SK-N-SH (cell line): ENCODE measurements around the gene C8A. TPM values are rescaled to one million over a fixed set of nuclear protein-coding genes. Genes with fewer than 3 reads are reported as not detected.

Experiments
- CTCF ChIA-PET: fragments of 300-600, 350-600 bp; formaldehyde crosslinking; extraction: SDS; loops from one replicate; lab custom pipeline; 2021; lab: Yijun Ruan, JAX
- POLR2A ChIA-PET: fragments of 350-600 bp; sonication (Branson Sonifier 250); formaldehyde crosslinking; extraction: SDS; loops from one replicate; lab custom pipeline; 2020; ENCODE audit warnings: antibody characterized with exemption, inconsistent platforms; lab: Yijun Ruan, JAX
- DNase-seq: peaks from one replicate; pipeline ENCODE4 v3.0.0; 2012
- H2AFZ ChIP-seq: fragments of 200-600 bp; sonication (generic); 2 replicates; pipeline ENCODE4 v1.8.1; 2016; ENCODE audit warnings: antibody characterized with exemption, mild to moderate bottlenecking, low read depth
- H3F3A ChIP-seq: fragments of 200-600 bp; sonication (generic); replicated peaks from 2 replicates; pipeline ENCODE3; 2016; ENCODE audit warnings: antibody characterized with exemption, mild to moderate bottlenecking; ENCODE audit not compliant: insufficient read depth
- H3K27ac ChIP-seq, 2 experiments: fragments of 200-500 bp in 1 of 2; fragments of 200-600 bp in 1 of 2; sonication (Bioruptor generic) in 1 of 2; sonication (generic), shearing (Covaris generic) in 1 of 2; 2 replicates each; pipeline versions ENCODE4 v1.5.1 to v1.6.1; 2014 to 2016; ENCODE audit warnings: low read depth in 2 of 2, inconsistent platforms in 1 of 2, low read length in 1 of 2, mild to moderate bottlenecking in 1 of 2, mixed read lengths in 1 of 2
- H3K27me3 ChIP-seq: fragments of 200-600 bp; sonication (generic), shearing (Covaris generic); 2 replicates; pipeline ENCODE4 v1.6.1; 2016; ENCODE audit warnings: mixed run types; ENCODE audit not compliant: insufficient read depth
- H3K36me3 ChIP-seq, 2 experiments: fragments of 200-500 bp in 1 of 2; fragments of 200-600 bp in 1 of 2; sonication (Bioruptor generic) in 1 of 2; sonication (generic) in 1 of 2; replicated peaks in 1 of 2; 2 replicates each; pipeline versions ENCODE3 to v1.5.1; 2014 to 2016; ENCODE audit warnings: low read length in 1 of 2, mild to moderate bottlenecking in 1 of 2; ENCODE audit not compliant: insufficient read depth in 2 of 2, control insufficient read depth in 1 of 2
- H3K4me1 ChIP-seq, 2 experiments: fragments of 200-500 bp in 1 of 2; fragments of 200-600 bp in 1 of 2; sonication (Bioruptor generic) in 1 of 2; sonication (generic), shearing (Covaris generic) in 1 of 2; 2 replicates each; pipeline versions ENCODE4 v1.5.1 to v1.6.1; 2014 to 2016; ENCODE audit warnings: low read depth in 1 of 2, low read length in 1 of 2, mixed run types in 1 of 2; ENCODE audit not compliant: insufficient read depth in 2 of 2, control insufficient read depth in 1 of 2
- H3K4me2 ChIP-seq: fragments of 200-600 bp; sonication (generic), shearing (Covaris generic); 2 replicates; pipeline ENCODE4 v1.6.1; 2017; ENCODE audit warnings: mixed run types
- H3K4me3 ChIP-seq, 2 experiments: fragments of 200-500 bp in 1 of 2; fragments of 200-600 bp in 1 of 2; sonication (Bioruptor generic) in 1 of 2; sonication (generic), shearing (Covaris generic) in 1 of 2; 2 replicates each; pipeline versions ENCODE4 v1.5.1 to v1.8.1; 2014 to 2016; ENCODE audit warnings: low read depth in 2 of 2, inconsistent platforms in 1 of 2, low read length in 1 of 2, mild to moderate bottlenecking in 1 of 2, mixed read lengths in 1 of 2, moderate library complexity in 1 of 2
- H3K79me2 ChIP-seq: fragments of 200-600 bp; sonication (generic); 2 replicates; pipeline ENCODE4 v1.8.1; 2017; ENCODE audit warnings: mild to moderate bottlenecking; ENCODE audit not compliant: insufficient read depth
- H3K9ac ChIP-seq: fragments of 200-600 bp; sonication (generic); 2 replicates; pipeline ENCODE4 v1.6.1; 2017; ENCODE audit warnings: mixed run types
- H3K9me2 ChIP-seq: fragments of 200-600 bp; sonication (generic); 2 replicates; pipeline ENCODE4 v1.6.1; 2017; ENCODE audit warnings: mixed run types
- H3K9me3 ChIP-seq: fragments of 200-600 bp; sonication (generic); 2 replicates; pipeline ENCODE4 v1.6.1; 2017; ENCODE audit warnings: mixed run types, mild to moderate bottlenecking, moderate library complexity
- H4K20me1 ChIP-seq: fragments of 200-600 bp; sonication (generic); 2 replicates; pipeline ENCODE4 v1.6.1; 2017; ENCODE audit warnings: mild to moderate bottlenecking, mixed run types; ENCODE audit not compliant: insufficient read depth
- ELF1 ChIP-seq: IDR thresholded peaks from 2 replicates; pipeline ENCODE4 v1.4.0; 2012
- EP300 ChIP-seq, 2 experiments: IDR thresholded peaks; 2 replicates each; pipeline versions ENCODE4 v1.4.0 to v1.6.1; 2012; ENCODE audit warnings: borderline replicate concordance in 1 of 2, low read depth in 1 of 2, low read length in 1 of 2
- EZH2phosphoT487 ChIP-seq: fragments of 200-600 bp; sonication (generic); IDR thresholded peaks from 2 replicates; pipeline ENCODE4 v1.6.1; 2017; ENCODE audit warnings: low read depth, mixed run types, mild to moderate bottlenecking, antibody characterized with exemption, moderate library complexity, borderline replicate concordance
- FOSL2 ChIP-seq: IDR thresholded peaks from 2 replicates; pipeline ENCODE4 v1.4.0; 2012; ENCODE audit warnings: low read depth, mild to moderate bottlenecking, moderate library complexity, borderline replicate concordance
- GABPA ChIP-seq: IDR thresholded peaks from 2 replicates; pipeline ENCODE4 v1.4.0; 2012; ENCODE audit warnings: low read depth, mild to moderate bottlenecking
- GATA2 ChIP-seq: sonication (generic); formaldehyde crosslinking; IDR thresholded peaks from 2 replicates; pipeline ENCODE4 v1.5.0; 2020; ENCODE audit warnings: mild to moderate bottlenecking, missing genetic modification reagents
- JUND ChIP-seq: IDR thresholded peaks from 2 replicates; pipeline ENCODE4 v1.4.0; 2012
- MXI1 ChIP-seq: IDR thresholded peaks from 2 replicates; pipeline ENCODE4 v1.6.1; 2012; ENCODE audit warnings: mild to moderate bottlenecking, low read depth, low read length, improper control_type of control experiment
- NRF1 ChIP-seq: IDR thresholded peaks from 2 replicates; pipeline ENCODE4 v1.6.1; 2012; ENCODE audit warnings: low read depth, mild to moderate bottlenecking, low read length
- REST ChIP-seq: IDR thresholded peaks from 2 replicates; pipeline ENCODE4 v1.6.1; 2012; ENCODE audit warnings: mild to moderate bottlenecking, low read depth, low read length, moderate library complexity
- SMC3 ChIP-seq: IDR thresholded peaks from 2 replicates; pipeline ENCODE4 v1.6.1; 2012; ENCODE audit warnings: low read depth, low read length, improper control_type of control experiment
- TAF1 ChIP-seq: IDR thresholded peaks from 2 replicates; pipeline ENCODE4 v1.6.1; 2012; ENCODE audit warnings: low read depth, mild to moderate bottlenecking, low read length, moderate library complexity, borderline replicate concordance
- USF1 ChIP-seq: IDR thresholded peaks from 2 replicates; pipeline ENCODE4 v1.4.0; 2012; ENCODE audit warnings: low read depth, borderline replicate concordance
- WGBS: methylation state at CpG from one replicate; pipeline ENCODE4 v1.1.6; 2017; ENCODE audit warnings: low lambda C conversion rate; 5-methylcytosine and 5-hydroxymethylcytosine counted together
- polyA plus RNA-seq, 3 experiments: library from polyadenylated mRNA; depleted of rRNA; stranded (reverse); fragments of >200 nt; gene quantifications; 2 replicates each; pipeline ENCODE4 v1.2.3, GENCODE V29; 2012
- TF ChIP-seq, protein P1 (sequence below): IDR thresholded peaks from 2 replicates; pipeline ENCODE4 v1.4.0; 2012; ENCODE audit warnings: low read depth
- TF ChIP-seq, protein P2 (sequence below): IDR thresholded peaks from 2 replicates; pipeline ENCODE4; 2012

C8A gene
- polyA plus RNA-seq, 1 of the 3 experiments (the other 2 are of a cell fraction): not detected

- no peaks in the 10 kb centered on the region for H3K27me3 ChIP-seq
- H3K4me1 ChIP-seq: no peaks in the 10 kb centered on the region
- H3K36me3 ChIP-seq: no peaks in the 10 kb centered on the region
- no peaks in the 10 kb centered on the region for H4K20me1 ChIP-seq
- H2AFZ ChIP-seq: no peak overlapping the region
- WGBS: 70% methylated on average over 5 of the region's 5 CpGs
- no peaks in the 10 kb centered on the region for H3K9me3 ChIP-seq
- H3K4me2 ChIP-seq: no peak overlapping the region
- no peak overlapping the region for H3K4me3 ChIP-seq
- no peak overlapping the region for H3K27ac ChIP-seq
- no peak for TF ChIP-seq GATA2 (CRISPR knock-in tag)
- TF ChIP-seq USF1: no peak
- TF ChIP-seq TAF1: no peak
- no peak for TF ChIP-seq GABPA
- no peak for TF ChIP-seq EP300 (IDR thresholded peaks at IDR 0.05; ENCODE audit: borderline replicate concordance in 1 of 2, low read depth in 1 of 2, low read length in 1 of 2)
- TF ChIP-seq JUND: no peak
- no peak for TF ChIP-seq NRF1
- TF ChIP-seq, all 33 proteins: peak for 0
- H3K9ac ChIP-seq: no peak overlapping the region
- no peaks in the 10 kb centered on the region for H3F3A ChIP-seq
- ChIA-PET CTCF (interaction anchor here (0.6 to 1.3 kb wide), 3 partner anchors 18 to 169 kb away, joined by 3 to 4 read pairs (median 3); no protein-coding TSS in a partner anchor), POLR2A (no interaction called here)
- no peaks in the 10 kb centered on the region for H3K79me2 ChIP-seq
- no peaks in the 10 kb centered on the region for H3K9me2 ChIP-seq
- no peak for DNase-seq
Observed at GRCh38 chr1:56850922-56851321, 3.7 kb upstream of the C8A start.

- no peak overlapping the region for H3K27ac ChIP-seq
- no peaks in the 10 kb centered on the region for H3K36me3 ChIP-seq
- H3K9me2 ChIP-seq: no peaks in the 10 kb centered on the region
Observed at GRCh38 chr1:56852476-56852875, 2.1 kb upstream of the C8A start.

More at GRCh38 chr1:56852476-56852875, 2.1 kb upstream of the C8A start:
- no peaks in the 10 kb centered on the region for H3F3A ChIP-seq
- no peaks in the 10 kb centered on the region for H3K9me3 ChIP-seq
- H4K20me1 ChIP-seq: no peaks in the 10 kb centered on the region
- H3K79me2 ChIP-seq: no peaks in the 10 kb centered on the region
- no peak overlapping the region for H3K4me2 ChIP-seq
- TF ChIP-seq, protein P1, sequence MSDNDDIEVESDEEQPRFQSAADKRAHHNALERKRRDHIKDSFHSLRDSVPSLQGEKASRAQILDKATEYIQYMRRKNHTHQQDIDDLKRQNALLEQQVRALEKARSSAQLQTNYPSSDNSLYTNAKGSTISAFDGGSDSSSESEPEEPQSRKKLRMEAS: no peak
- TF ChIP-seq TAF1: no peak
- no peak for TF ChIP-seq EZH2phosphoT487
- no peak for TF ChIP-seq GABPA
- no peak for TF ChIP-seq JUND
- TF ChIP-seq REST: no peak
- no peak for TF ChIP-seq MXI1
- TF ChIP-seq ELF1: no peak
- no peak for TF ChIP-seq FOSL2
- no peak for TF ChIP-seq SMC3
- TF ChIP-seq, protein P2, sequence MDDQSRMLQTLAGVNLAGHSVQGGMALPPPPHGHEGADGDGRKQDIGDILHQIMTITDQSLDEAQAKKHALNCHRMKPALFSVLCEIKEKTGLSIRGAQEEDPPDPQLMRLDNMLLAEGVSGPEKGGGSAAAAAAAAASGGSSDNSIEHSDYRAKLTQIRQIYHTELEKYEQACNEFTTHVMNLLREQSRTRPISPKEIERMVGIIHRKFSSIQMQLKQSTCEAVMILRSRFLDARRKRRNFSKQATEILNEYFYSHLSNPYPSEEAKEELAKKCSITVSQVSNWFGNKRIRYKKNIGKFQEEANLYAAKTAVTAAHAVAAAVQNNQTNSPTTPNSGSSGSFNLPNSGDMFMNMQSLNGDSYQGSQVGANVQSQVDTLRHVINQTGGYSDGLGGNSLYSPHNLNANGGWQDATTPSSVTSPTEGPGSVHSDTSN: no peak
- TF ChIP-seq USF1: no peak
- POLR2A ChIA-PET: no interaction called here
- H3K4me1 ChIP-seq: no peaks in the 10 kb centered on the region
- CTCF ChIA-PET: interaction anchor here (0.9 to 1.0 kb wide), 2 partner anchors 31 to 114 kb away, joined by 3 read pairs; partner anchors contain the start of gene C8B
- WGBS: 86% methylated on average over 1 of the region's 1 CpG
- H3K27me3 ChIP-seq: no peaks in the 10 kb centered on the region
- H3K9ac ChIP-seq: no peak overlapping the region
- H2AFZ ChIP-seq: no peak overlapping the region
- DNase-seq: no peak
- H3K4me3 ChIP-seq: no peak overlapping the region
